GM10266 (cell line): ENCODE results near the gene GJB2.

Experiments
- DNase-seq: peaks from one replicate; pipeline ENCODE4 v3.0.0; 2012; ENCODE audit errors: extremely low spot score
- CTCF ChIP-seq: IDR thresholded peaks from 2 replicates; pipeline ENCODE4 v1.5.1; 2012; ENCODE audit warnings: mild to moderate bottlenecking, low read depth; ENCODE audit not compliant: control insufficient read depth, insufficient read depth; ENCODE audit errors: missing control alignments

The GJB2 gene

GRCh38 chr13:20192836-20193161, at the start of gene GJB2:
GJB2 (minus strand) TSS chr13:20192938; CDS start chr13:20189581, 3,357 bp downstream.
- DNase-seq, result no peak
- no peak for TF ChIP-seq CTCF

DNA sequence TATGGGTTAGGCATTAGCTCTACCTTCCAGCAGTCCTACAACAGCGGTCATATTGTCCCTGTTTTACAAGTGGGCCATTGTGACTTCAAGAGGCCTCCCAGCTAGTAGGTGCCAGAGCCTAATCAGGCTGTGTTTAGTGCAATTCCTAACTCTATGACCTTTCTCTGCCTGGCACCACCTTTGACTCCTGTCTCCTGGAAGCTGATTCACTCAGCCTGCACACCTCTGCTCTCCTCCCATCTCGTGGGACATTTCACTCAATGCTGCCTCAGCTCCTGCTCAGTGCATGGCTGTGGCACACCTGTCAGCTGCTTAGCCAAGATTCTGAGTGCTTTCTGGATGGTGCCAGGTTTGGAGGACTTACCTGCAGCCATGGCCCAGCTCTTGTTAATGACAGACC, 48.9 kb upstream of the GJB2 start:
- no peak for TF ChIP-seq CTCF
- DNase-seq, result no peak

- TF ChIP-seq CTCF, result no peak
- no peak for DNase-seq
Observed at GRCh38 chr13:20239748-20240147, 47.0 kb upstream of the GJB2 start.

GRCh38 chr13:20232556-20233277, 40.0 kb upstream of the GJB2 start:
- TF ChIP-seq CTCF, result no peak
- no peak for DNase-seq

GRCh38 chr13:20231839-20232555, 39.3 kb upstream of the GJB2 start, which contains the start of gene GJB6:
GJB6 (minus strand) TSS chr13:20232319; CDS start chr13:20223480, 8,839 bp downstream.
- TF ChIP-seq CTCF, result no peak
- no peak for DNase-seq

DNA sequence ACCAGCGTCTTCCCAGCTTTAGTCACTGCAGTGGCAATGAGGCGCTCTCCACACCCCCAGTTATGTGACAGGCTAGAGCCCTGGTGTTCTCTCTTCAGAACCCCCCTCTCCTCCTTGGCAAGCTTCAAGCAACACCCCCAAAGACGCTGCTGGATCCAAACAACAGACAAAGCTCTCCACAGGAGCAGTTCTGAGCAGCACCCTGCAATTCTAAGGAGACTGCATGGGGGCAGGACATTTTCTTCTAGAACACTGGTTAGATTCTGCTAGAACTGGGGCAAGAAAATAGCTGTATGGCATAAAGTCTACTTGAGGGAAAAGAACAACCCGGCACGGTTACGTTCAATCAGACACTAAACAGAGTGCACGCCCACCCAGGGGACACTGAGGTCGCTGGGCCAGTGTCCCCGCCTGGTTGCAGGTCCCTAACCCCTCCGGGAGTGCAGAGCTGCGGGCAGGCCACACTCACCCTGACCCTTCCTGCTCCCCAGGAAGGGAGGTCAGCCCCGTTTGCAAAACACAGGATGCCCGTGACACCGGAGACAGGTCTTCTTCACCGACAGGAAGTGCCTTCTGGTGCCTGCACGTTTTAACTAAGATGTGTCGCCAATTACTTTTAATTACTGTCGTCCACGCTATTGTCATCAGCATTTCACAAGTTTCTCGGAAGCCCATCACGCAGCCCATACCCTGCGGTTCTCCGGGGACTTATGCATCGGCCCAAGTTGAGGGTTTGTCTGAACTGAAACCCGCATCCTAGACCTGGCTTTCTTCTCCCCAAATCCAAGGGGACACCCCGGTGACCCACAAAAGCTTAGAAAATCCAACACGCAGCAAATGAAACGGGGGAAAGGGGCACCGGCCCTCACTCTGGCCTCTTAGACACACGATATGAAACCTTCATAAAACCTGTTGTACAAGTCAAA, 38.4 kb upstream of the GJB2 start:
- no peak for TF ChIP-seq CTCF
- no peak for DNase-seq
